ENCODE results near the gene ALDOB. TPM values are rescaled to one million over a fixed set of nuclear protein-coding genes. Genes with fewer than 3 reads are reported as not detected.

ALDOB gene
- total RNA-seq, 2 experiments from 2014 or later = not detected

DNA sequence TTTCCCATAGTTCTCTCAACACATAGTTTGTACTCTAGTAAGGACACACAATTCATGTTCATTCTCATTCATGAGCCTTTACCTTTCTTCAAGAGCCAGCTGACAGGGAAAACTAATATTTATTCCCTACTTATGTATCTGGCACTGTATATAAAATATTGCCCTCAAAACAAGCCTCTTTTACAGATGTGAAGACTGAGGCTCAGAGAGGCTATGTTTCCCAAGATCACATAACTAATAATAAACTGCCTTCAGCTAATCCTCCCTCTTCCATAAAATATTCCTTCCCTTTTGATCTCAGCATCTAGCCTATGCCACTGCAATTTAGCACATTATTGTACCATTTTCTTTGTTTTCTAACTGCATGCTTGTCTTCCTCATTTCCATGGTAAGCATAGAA lies 18.2 kb downstream of the ALDOB start:
- H3K4me3 Mint-ChIP-seq = no peak overlapping the region
- intact Hi-C loops (cut with micrococcal nuclease) = no loop called here
- no peak for DNase-seq
- H3K27me3 Mint-ChIP-seq (ENCODE audit: low read depth) = no peaks in the 10 kb centered on the region
- peaks cover 5% of the 10 kb centered on the region for H3K4me1 Mint-ChIP-seq (ENCODE audit: low read depth)
- peaks cover 50% of the 10 kb centered on the region for H3K9me3 Mint-ChIP-seq
- peaks cover 36% of the 10 kb centered on the region for H3K36me3 Mint-ChIP-seq (ENCODE audit: low read depth)
- CTCF ChIA-PET = no interaction called here
- H3K27ac Mint-ChIP-seq = no peak overlapping the region

GRCh38 chr9:101415578-101415977 lies 20.0 kb downstream of the ALDOB start:
- H3K4me3 Mint-ChIP-seq = no peak overlapping the region
- no peak for DNase-seq
- H3K36me3 Mint-ChIP-seq (ENCODE audit: low read depth) = peaks cover 46% of the 10 kb centered on the region
- H3K27me3 Mint-ChIP-seq (ENCODE audit: low read depth) = no peaks in the 10 kb centered on the region
- H3K27ac Mint-ChIP-seq = no peak overlapping the region
- CTCF ChIA-PET = no interaction called here
- H3K4me1 Mint-ChIP-seq (ENCODE audit: low read depth) = peaks cover 5% of the 10 kb centered on the region
- intact Hi-C loops (cut with micrococcal nuclease) = no loop called here
- peaks cover 54% of the 10 kb centered on the region for H3K9me3 Mint-ChIP-seq

- peaks cover 59% of the 10 kb centered on the region for H3K9me3 Mint-ChIP-seq
- no peak overlapping the region for H3K27ac Mint-ChIP-seq
- CTCF ChIA-PET = no interaction called here
- H3K4me3 Mint-ChIP-seq = no peak overlapping the region
- no peaks in the 10 kb centered on the region for H3K27me3 Mint-ChIP-seq (ENCODE audit: low read depth)
- H3K36me3 Mint-ChIP-seq (ENCODE audit: low read depth) = peaks cover 49% of the 10 kb centered on the region
- H3K4me1 Mint-ChIP-seq (ENCODE audit: low read depth) = peaks cover 5% of the 10 kb centered on the region
- intact Hi-C loops (cut with micrococcal nuclease) = no loop called here
- DNase-seq = no peak
These were observed 20.7 kb downstream of the ALDOB start for GRCh38 chr9:101414839-101415238.

GRCh38 chr9:101409079-101409477 lies 26.5 kb downstream of the ALDOB start:
- H3K4me1 Mint-ChIP-seq (ENCODE audit: low read depth) = peaks cover 6% of the 10 kb centered on the region
- H3K4me3 Mint-ChIP-seq = no peak overlapping the region
- peaks cover 81% of the 10 kb centered on the region for H3K36me3 Mint-ChIP-seq (ENCODE audit: low read depth)
- CTCF ChIA-PET = no interaction called here
- intact Hi-C loops (cut with micrococcal nuclease) = no loop called here
- H3K27ac Mint-ChIP-seq = no peak overlapping the region
- DNase-seq = no peak
- H3K9me3 Mint-ChIP-seq = peaks cover 76% of the 10 kb centered on the region
- H3K27me3 Mint-ChIP-seq (ENCODE audit: low read depth) = no peaks in the 10 kb centered on the region

- intact Hi-C loops (cut with micrococcal nuclease) = no loop called here
- H3K4me1 Mint-ChIP-seq (ENCODE audit: low read depth) = peaks cover 9% of the 10 kb centered on the region
- no peak overlapping the region for H3K27ac Mint-ChIP-seq
- no peak for DNase-seq
- H3K27me3 Mint-ChIP-seq (ENCODE audit: low read depth) = no peaks in the 10 kb centered on the region
- CTCF ChIA-PET = no interaction called here
- peaks cover 76% of the 10 kb centered on the region for H3K9me3 Mint-ChIP-seq
- H3K36me3 Mint-ChIP-seq (ENCODE audit: low read depth) = peaks cover 83% of the 10 kb centered on the region
- H3K4me3 Mint-ChIP-seq = no peak overlapping the region
These were observed 27.0 kb downstream of the ALDOB start for GRCh38 chr9:101408374-101409078.

GRCh38 chr9:101403516-101404285 lies 31.9 kb downstream of the ALDOB start:
- peaks cover 45% of the 10 kb centered on the region for H3K9me3 Mint-ChIP-seq
- no peak overlapping the region for H3K4me3 Mint-ChIP-seq
- peaks cover 43% of the 10 kb centered on the region for H3K4me1 Mint-ChIP-seq (ENCODE audit: low read depth)
- CTCF ChIA-PET = interaction anchor here (0.6 to 1.5 kb wide), 4 partner anchors 15 to 107 kb away, joined by 3 to 4 read pairs (median 3); no protein-coding TSS in a partner anchor
- intact Hi-C loops (cut with micrococcal nuclease) = no loop called here
- no peak overlapping the region for H3K27ac Mint-ChIP-seq
- peaks cover 83% of the 10 kb centered on the region for H3K36me3 Mint-ChIP-seq (ENCODE audit: low read depth)
- no peak for DNase-seq
- H3K27me3 Mint-ChIP-seq (ENCODE audit: low read depth) = no peaks in the 10 kb centered on the region

- peaks cover 58% of the 10 kb centered on the region for H3K4me1 Mint-ChIP-seq (ENCODE audit: low read depth)
These were observed 35.5 kb downstream of the ALDOB start for GRCh38 chr9:101400120-101400519.

DNA sequence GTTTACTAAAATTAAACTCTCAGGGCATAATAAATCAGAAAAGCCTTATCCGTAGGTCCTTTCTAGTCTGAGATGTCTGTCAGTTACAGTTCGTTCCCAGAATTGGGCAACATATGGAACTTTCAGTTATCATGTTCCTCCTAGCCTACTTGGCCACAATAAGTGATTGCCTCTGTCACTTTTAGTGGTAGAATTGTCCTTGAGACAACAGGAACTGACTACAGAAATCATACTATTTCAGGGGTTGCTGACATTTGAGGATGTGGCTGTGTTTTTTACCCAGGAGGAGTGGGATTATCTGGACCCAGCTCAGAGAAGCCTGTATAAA lies 36.0 kb downstream of the ALDOB start:
- intact Hi-C loops (cut with micrococcal nuclease) = loop anchor here (2.0 to 5.0 kb wide), 6 partner anchors 49 to 1493 kb away; partner anchors contain the start of genes MSANTD3, STX17 and TEX10
- Mint-ChIP-seq H3K27ac (peak overlapping the region; percentile 97), H3K4me1 (ENCODE audit: low read depth) (peaks cover 60% of the 10 kb centered on the region), H3K27me3 (ENCODE audit: low read depth) (no peaks in the 10 kb centered on the region), H3K36me3 (ENCODE audit: low read depth) (peaks cover 71% of the 10 kb centered on the region), H3K4me3 (peak overlapping the region; percentile 92), H3K9me3 (peaks cover 13% of the 10 kb centered on the region)
- CTCF ChIA-PET = interaction anchor here (1.2 to 2.2 kb wide), 2 partner anchors 12 to 135 kb away, joined by 3 to 9 read pairs; no protein-coding TSS in a partner anchor
- DNase-seq = no peak

More at GRCh38 chr9:101400120-101400519, 35.5 kb downstream of the ALDOB start:
- peak overlapping the region; percentile 92 for H3K4me3 Mint-ChIP-seq
- H3K27ac Mint-ChIP-seq = peak overlapping the region; percentile 97
- peaks cover 71% of the 10 kb centered on the region for H3K36me3 Mint-ChIP-seq (ENCODE audit: low read depth)
- CTCF ChIA-PET = no interaction called here
- H3K9me3 Mint-ChIP-seq = peaks cover 16% of the 10 kb centered on the region
- no peak for DNase-seq
- H3K27me3 Mint-ChIP-seq (ENCODE audit: low read depth) = no peaks in the 10 kb centered on the region
- intact Hi-C loops (cut with micrococcal nuclease) = no loop called here

DNA sequence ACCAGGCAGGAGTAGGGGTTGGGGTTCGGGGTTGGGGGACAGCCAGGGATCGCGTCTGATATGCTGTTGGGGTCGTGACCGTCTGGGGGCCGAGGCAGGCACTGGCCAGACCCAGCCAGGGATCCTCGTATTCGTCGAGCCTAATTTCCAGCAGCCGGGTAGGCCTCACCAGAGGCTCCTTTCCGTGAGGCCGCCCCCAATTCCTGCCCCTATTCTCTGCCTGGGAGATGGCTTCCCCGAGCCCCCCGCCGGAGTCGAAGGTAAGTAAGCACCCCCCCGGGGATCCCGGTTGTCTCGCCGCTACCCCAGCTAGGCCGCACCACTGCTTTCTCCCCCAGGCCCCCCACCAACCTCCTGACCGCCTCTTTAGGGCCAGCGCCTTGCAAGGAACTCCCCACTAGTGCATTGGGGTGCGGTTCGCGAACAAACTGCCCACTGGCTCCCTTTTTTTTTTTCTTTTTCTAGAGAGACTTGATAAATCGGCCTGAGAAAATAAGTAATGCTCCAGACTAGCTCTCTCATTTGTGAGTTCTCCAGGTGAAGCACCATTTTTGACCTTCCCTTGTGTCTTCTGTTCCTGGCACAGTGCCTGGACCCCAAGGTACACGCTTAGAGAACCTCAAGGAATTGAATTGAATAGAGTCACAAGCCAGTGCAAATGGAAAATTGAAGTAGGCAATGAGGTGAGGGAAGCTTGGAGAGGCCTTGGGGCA lies 36.5 kb downstream of the ALDOB start:
- Mint-ChIP-seq H3K36me3 (ENCODE audit: low read depth) (peaks cover 72% of the 10 kb centered on the region), H3K27ac (peak overlapping the region; percentile 97), H3K4me3 (peak overlapping the region; percentile 92), H3K27me3 (ENCODE audit: low read depth) (no peaks in the 10 kb centered on the region), H3K4me1 (ENCODE audit: low read depth) (peaks cover 65% of the 10 kb centered on the region), H3K9me3 (peaks cover 17% of the 10 kb centered on the region)
- peak; percentile 13 for DNase-seq
- intact Hi-C loops (cut with micrococcal nuclease) = loop anchor here (1.0 to 5.0 kb wide), 10 partner anchors 50 to 1579 kb away; partner anchors contain the start of genes INVS, MSANTD3, RNF20 and STX17
- CTCF ChIA-PET = interaction anchor here (1.2 to 2.2 kb wide), 2 partner anchors 11 to 135 kb away, joined by 3 to 9 read pairs; no protein-coding TSS in a partner anchor

DNA sequence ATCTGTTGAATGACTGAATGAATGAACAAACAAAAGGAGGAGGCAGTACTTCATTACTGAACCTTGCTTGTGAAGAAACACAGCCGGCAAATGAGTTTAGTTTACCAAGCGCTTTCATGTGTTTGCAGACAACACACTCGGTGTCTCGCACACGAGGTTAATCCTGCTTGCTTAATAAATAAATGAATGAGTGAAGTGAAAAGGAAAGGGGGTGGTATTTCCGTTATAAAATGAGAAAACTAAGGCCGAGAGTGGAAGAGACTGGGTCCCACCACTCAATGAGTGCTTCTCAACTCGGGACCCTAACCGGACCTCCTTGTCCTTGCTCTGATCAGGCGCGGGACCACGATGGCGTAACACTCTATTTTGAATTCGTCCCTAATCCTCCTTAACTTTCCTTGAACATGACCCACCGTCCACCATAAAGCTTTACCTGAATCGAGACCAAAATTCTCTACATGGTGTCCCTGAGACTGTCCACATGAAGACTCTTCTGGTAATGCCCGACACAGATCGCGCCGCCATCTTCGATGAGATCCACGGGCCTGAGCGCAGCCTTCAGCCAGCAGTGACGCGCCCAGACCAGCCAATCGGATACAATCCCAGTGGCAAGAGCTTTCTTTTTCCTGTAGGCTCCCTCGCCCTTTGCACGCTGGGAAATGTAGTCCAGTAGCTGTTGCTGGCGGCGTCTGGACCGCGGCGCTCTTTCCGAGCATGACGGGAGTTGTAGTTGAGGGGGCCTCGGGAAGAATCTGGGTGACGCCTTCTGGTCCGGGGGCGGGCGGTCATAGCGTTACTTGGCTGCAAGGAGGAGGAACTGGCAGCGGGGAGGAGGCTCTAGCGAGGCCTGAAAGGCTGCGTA lies 37.3 kb downstream of the ALDOB start, which contains the start of the genes MRPL50 and ZNF189:
TSS of gene MRPL50 (minus strand) at position 551 of the 862 bp plus-strand sequence. CDS start at position 525, 26 bp downstream.
TSS of gene ZNF189 (plus strand) at position 784 of the 862 bp plus-strand sequence. CDS start 306 bp downstream, outside the sequence.
- H3K27ac Mint-ChIP-seq = peak within 1 kb of the TSS; percentile 97
- peaks cover 72% of the 10 kb centered on the region for H3K36me3 Mint-ChIP-seq (ENCODE audit: low read depth)
- H3K4me3 Mint-ChIP-seq = peak within 1 kb of the TSS; percentile 92
- peak; percentile 99 for DNase-seq
- intact Hi-C loops (cut with micrococcal nuclease) = loop anchor here (1.0 to 5.0 kb wide), 10 partner anchors 51 to 1578 kb away; partner anchors contain the start of genes INVS, MSANTD3, RNF20 and STX17
- peaks cover 15% of the 10 kb centered on the region for H3K9me3 Mint-ChIP-seq
- CTCF ChIA-PET = interaction anchor here (1.2 to 2.2 kb wide), 2 partner anchors 10 to 136 kb away, joined by 3 to 9 read pairs; no protein-coding TSS in a partner anchor
- H3K4me1 Mint-ChIP-seq (ENCODE audit: low read depth) = peaks cover 66% of the 10 kb centered on the region
- no peaks in the 10 kb centered on the region for H3K27me3 Mint-ChIP-seq (ENCODE audit: low read depth)

GRCh38 chr9:101397746-101398067 lies 37.9 kb downstream of the ALDOB start:
- peaks cover 15% of the 10 kb centered on the region for H3K9me3 Mint-ChIP-seq
- H3K36me3 Mint-ChIP-seq (ENCODE audit: low read depth) = peaks cover 71% of the 10 kb centered on the region
- CTCF ChIA-PET = interaction anchor here (2.2 kb wide), 1 partner anchor 10 kb away, joined by 9 read pairs; no protein-coding TSS in a partner anchor
- H3K27me3 Mint-ChIP-seq (ENCODE audit: low read depth) = no peaks in the 10 kb centered on the region
- H3K4me1 Mint-ChIP-seq (ENCODE audit: low read depth) = peaks cover 65% of the 10 kb centered on the region
- intact Hi-C loops (cut with micrococcal nuclease) = loop anchor here (1.0 to 5.0 kb wide), 10 partner anchors 51 to 1577 kb away; partner anchors contain the start of genes INVS, MSANTD3, RNF20 and STX17
- DNase-seq = no peak
- H3K27ac Mint-ChIP-seq = peak overlapping the region; percentile 97
- peak overlapping the region; percentile 92 for H3K4me3 Mint-ChIP-seq

Data from activated naive CD4-positive, alpha-beta T cell treated with anti-CD3 and anti-CD28 coated beads for 36 hours (primary cell).